ENCODE results near the gene SLC16A9. TPM values are rescaled to one million over a fixed set of nuclear protein-coding genes. Genes with fewer than 3 reads are reported as not detected.

The SLC16A9 gene
- total RNA-seq, 2 donors from 2014 or later: 1.6 to 1.8 TPM

- no peaks in the 10 kb centered on the region for H3K9me3 ChIP-seq
- no peak for TF ChIP-seq CTCF (IDR thresholded peaks at IDR 0.05)
- no peak for ATAC-seq (ENCODE audit: insufficient number of reproducible peaks, low FRiP score, low read depth)
- no peaks in the 10 kb centered on the region for H3K27me3 ChIP-seq (replicated peaks; ENCODE audit: insufficient read depth)
- no peak for DNase-seq (ENCODE audit: low spot score)
- H3K4me1 ChIP-seq (ENCODE audit: control insufficient read depth in 1 of 2, low read depth in 2 of 2): no peaks in the 10 kb centered on the region
- H3K27ac ChIP-seq: no peak overlapping the region
- no peaks in the 10 kb centered on the region for H3K36me3 ChIP-seq
- H3K4me3 ChIP-seq: no peak overlapping the region
Measured at GRCh38 chr10:59692113-59692512, 17.5 kb downstream of the SLC16A9 start.

GRCh38 chr10:59688921-59689351 lies 20.7 kb downstream of the SLC16A9 start:
- no peaks in the 10 kb centered on the region for H3K27me3 ChIP-seq (replicated peaks; ENCODE audit: insufficient read depth)
- peaks cover 3% of the 10 kb centered on the region for H3K36me3 ChIP-seq
- H3K9me3 ChIP-seq: no peaks in the 10 kb centered on the region
- no peak for DNase-seq (ENCODE audit: low spot score)
- ATAC-seq (ENCODE audit: insufficient number of reproducible peaks, low FRiP score, low read depth): no peak
- H3K4me3 ChIP-seq: no peak overlapping the region
- TF ChIP-seq CTCF (IDR thresholded peaks at IDR 0.05): no peak
- no peak overlapping the region for H3K27ac ChIP-seq
- H3K4me1 ChIP-seq (ENCODE audit: control insufficient read depth in 1 of 2, low read depth in 2 of 2): no peaks in the 10 kb centered on the region

GRCh38 chr10:59687657-59688056 lies 22.0 kb downstream of the SLC16A9 start:
- ATAC-seq (ENCODE audit: insufficient number of reproducible peaks, low FRiP score, low read depth) (no peak), DNase-seq (ENCODE audit: low spot score) (no peak)
- Histone ChIP-seq H3K36me3 (peaks cover 8% of the 10 kb centered on the region), H3K9me3 (no peaks in the 10 kb centered on the region), H3K27ac (no peak overlapping the region), H3K4me3 (no peak overlapping the region), H3K27me3 (replicated peaks; ENCODE audit: insufficient read depth) (no peaks in the 10 kb centered on the region), H3K4me1 (ENCODE audit: control insufficient read depth in 1 of 2, low read depth in 2 of 2) (no peaks in the 10 kb centered on the region)
- TF ChIP-seq CTCF (IDR thresholded peaks at IDR 0.05): no peak

- Histone ChIP-seq H3K4me1 (ENCODE audit: control insufficient read depth in 1 of 2, low read depth in 2 of 2) (no peaks in the 10 kb centered on the region), H3K9me3 (no peaks in the 10 kb centered on the region)
- TF ChIP-seq CTCF (IDR thresholded peaks at IDR 0.05): no peak
Measured at GRCh38 chr10:59684006-59684405, 25.6 kb downstream of the SLC16A9 start.

GRCh38 chr10:59682986-59683937 lies 26.4 kb downstream of the SLC16A9 start:
- Histone ChIP-seq H3K36me3 (peaks cover 8% of the 10 kb centered on the region), H3K9me3 (no peaks in the 10 kb centered on the region), H3K4me3 (no peak overlapping the region), H3K27ac (no peak overlapping the region), H3K4me1 (ENCODE audit: control insufficient read depth in 1 of 2, low read depth in 2 of 2) (no peaks in the 10 kb centered on the region), H3K27me3 (replicated peaks; ENCODE audit: insufficient read depth) (no peaks in the 10 kb centered on the region)
- DNase-seq (ENCODE audit: low spot score) (no peak), ATAC-seq (ENCODE audit: insufficient number of reproducible peaks, low FRiP score, low read depth) (no peak)
- no peak for TF ChIP-seq CTCF (IDR thresholded peaks at IDR 0.05)

More at GRCh38 chr10:59684006-59684405, 25.6 kb downstream of the SLC16A9 start:
- H3K27ac ChIP-seq: no peak overlapping the region
- DNase-seq (ENCODE audit: low spot score) (no peak), ATAC-seq (ENCODE audit: insufficient number of reproducible peaks, low FRiP score, low read depth) (no peak)
- no peaks in the 10 kb centered on the region for H3K27me3 ChIP-seq (replicated peaks; ENCODE audit: insufficient read depth)
- H3K4me3 ChIP-seq: no peak overlapping the region
- H3K36me3 ChIP-seq: peaks cover 8% of the 10 kb centered on the region
